ENCODE measurements around the gene CDHR5.

Gene CDHR5

GRCh38 chr11:645536-645935, 20.8 kb upstream of the CDHR5 start:
- no peak for DNase-seq (ENCODE audit: low read depth in 2 of 2)

GRCh38 chr11:643849-644738, 19.3 kb upstream of the CDHR5 start:
- no peak for DNase-seq (ENCODE audit: low read depth in 2 of 2)

GRCh38 chr11:643366-643765, 18.6 kb upstream of the CDHR5 start:
- no peak for DNase-seq (ENCODE audit: low read depth in 2 of 2)

- no peak for DNase-seq (ENCODE audit: low read depth in 2 of 2)
These were observed 17.1 kb upstream of the CDHR5 start for GRCh38 chr11:641806-642370.

GRCh38 chr11:640021-640706, 15.4 kb upstream of the CDHR5 start:
- no peak for DNase-seq (ENCODE audit: low read depth in 2 of 2)

- no peak for DNase-seq (ENCODE audit: low read depth in 2 of 2)
These were observed 14.7 kb upstream of the CDHR5 start for GRCh38 chr11:639332-639955.

- DNase-seq (ENCODE audit: low read depth in 2 of 2): no peak
These were observed 14.0 kb upstream of the CDHR5 start for GRCh38 chr11:638631-639331.

GRCh38 chr11:637593-638521, 13.1 kb upstream of the CDHR5 start:
- no peak for DNase-seq (ENCODE audit: low read depth in 2 of 2)

GRCh38 chr11:637333-637592, 12.5 kb upstream of the CDHR5 start:
- no peak for DNase-seq (ENCODE audit: low read depth in 2 of 2)

- DNase-seq (ENCODE audit: low read depth in 2 of 2): no peak
These were observed 12.0 kb upstream of the CDHR5 start, which contains the start of gene DRD4 for GRCh38 chr11:636511-637332. DRD4 (plus strand) TSS chr11:637269; CDS start chr11:637305, 36 bp downstream.

- DNase-seq (ENCODE audit: low read depth in 2 of 2): no peak
These were observed 11.3 kb upstream of the CDHR5 start for GRCh38 chr11:635945-636510.

GRCh38 chr11:630871-631270, 6.1 kb upstream of the CDHR5 start:
- no peak for DNase-seq (ENCODE audit: low read depth in 2 of 2)

- DNase-seq (ENCODE audit: low read depth in 2 of 2): no peak
These were observed 4.5 kb upstream of the CDHR5 start for GRCh38 chr11:629237-629583.

- DNase-seq (ENCODE audit: low read depth in 2 of 2): no peak
These were observed 3.3 kb upstream of the CDHR5 start for GRCh38 chr11:628056-628455.

GRCh38 chr11:627308-627576, 2.5 kb upstream of the CDHR5 start:
- no peak for DNase-seq (ENCODE audit: low read depth in 2 of 2)

GRCh38 chr11:626475-627307, 1.9 kb upstream of the CDHR5 start, which contains the start of gene SCT:
SCT (minus strand) TSS chr11:627181; CDS start chr11:627143, 38 bp downstream.
- DNase-seq (ENCODE audit: low read depth in 2 of 2): no peak

- DNase-seq (ENCODE audit: low read depth in 2 of 2): no peak
These were observed 997 bp upstream of the CDHR5 start for GRCh38 chr11:625636-626268.

- DNase-seq (ENCODE audit: low read depth in 2 of 2): no peak
These were observed 603 bp downstream of the CDHR5 start for GRCh38 chr11:623999-624704.

Data from stimulated activated CD4-positive, alpha-beta T cell treated with anti-CD3 and anti-CD28 coated beads, Interleukin-1b, Interleukin-23, amount 100 ng/mL, for 1 hour (primary cell).